A549 (cell line): ENCODE data around the gene CLEC1A. TPM values are rescaled to one million over a fixed set of nuclear protein-coding genes. Genes with fewer than 3 reads are reported as not detected.
"Not testable (repeated sequence)": the region's sequence is repeated elsewhere in the genome, so short reads cannot be mapped to it uniquely, and the experiment has no call there.

Experiments used
- ATAC-seq, 2 experiments: fragments of 200-7000 bp in 1 of 2; fragments of >200 bp in 1 of 2; cut with Nextera tagmentation in 1 of 2; cut with Tn5 transposase in 1 of 2; 3 replicates each; pipeline versions ENCODE4 v1.8.0 to v1.9.1; 2018 to 2020; ENCODE audit warnings: mild to moderate bottlenecking in 1 of 2, moderate library complexity in 1 of 2
- CTCF ChIA-PET: fragments of 300-600 bp; sonication (Branson Sonifier 250); formaldehyde crosslinking; extraction: SDS; loops from one replicate; lab custom pipeline; 2021; ENCODE audit warnings: antibody characterized with exemption, inconsistent platforms; lab: Yijun Ruan, JAX
- POLR2A ChIA-PET: fragments of 350-600 bp; formaldehyde crosslinking; extraction: SDS; loops from one replicate; lab custom pipeline; 2021; ENCODE audit warnings: antibody characterized with exemption, inconsistent platforms; lab: Yijun Ruan, JAX
- DNase-seq, 2 experiments: peaks; one replicate each; pipeline versions ENCODE4 v3.0.0 to v3.0.0-alpha.2; 2011 to 2016; ENCODE audit warnings: low read depth in 1 of 2, low spot score in 1 of 2
- FAIRE-seq: peaks from 2 replicates; lab custom pipeline; 2011; peaks lifted over from hg19 to GRCh38; lab: Jason Lieb, UNC
- H3K27ac ChIP-seq, 2 experiments: fragments of >200 bp; sonication (Bioruptor Twin); formaldehyde crosslinking; 3 replicates each; pipeline ENCODE4 v1.5.1; 2016 to 2017
- H3K4me1 ChIP-seq: fragments of >200 bp; sonication (Bioruptor Twin); formaldehyde crosslinking; 3 replicates; pipeline ENCODE4 v1.6.1; 2016
- H3K4me2 ChIP-seq: fragments of >200 bp; sonication (Bioruptor Twin); formaldehyde crosslinking; 3 replicates; pipeline ENCODE4 v1.6.1; 2016
- H3K4me3 ChIP-seq: fragments of >200 bp; sonication (Bioruptor Twin); formaldehyde crosslinking; 3 replicates; pipeline ENCODE4 v1.5.1; 2016
- H3K9me3 ChIP-seq: fragments of >200 bp; sonication (Bioruptor Twin); formaldehyde crosslinking; 3 replicates; pipeline ENCODE4 v1.6.1; 2016
- BHLHE40 ChIP-seq: IDR thresholded peaks from 2 replicates; pipeline ENCODE4 v1.6.1; 2012; ENCODE audit warnings: low read depth, low read length, inconsistent platforms
- CBX2 ChIP-seq: fragments of 200-600 bp; sonication (generic); IDR thresholded peaks from 2 replicates; pipeline ENCODE4 v1.6.1; 2016; ENCODE audit warnings: low read depth, mild to moderate bottlenecking, borderline replicate concordance
- CBX8 ChIP-seq: fragments of 200-600 bp; sonication (generic); IDR thresholded peaks from 2 replicates; pipeline ENCODE4 v1.6.1; 2016
- EHF ChIP-seq: fragments of 250-450 bp; sonication (Bioruptor Pico); IDR thresholded peaks from 2 replicates; pipeline ENCODE4 v1.5.0; 2020; ENCODE audit warnings: mild to moderate bottlenecking
- EHMT2 ChIP-seq: fragments of 200-600 bp; sonication (generic); IDR thresholded peaks from 2 replicates; pipeline ENCODE4 v1.6.1; 2016; ENCODE audit warnings: antibody characterized with exemption, low read depth, mild to moderate bottlenecking, moderate library complexity
- GATA3 ChIP-seq: IDR thresholded peaks from 2 replicates; pipeline ENCODE4 v1.6.1; 2012; ENCODE audit warnings: borderline replicate concordance
- HDAC2 ChIP-seq: fragments of 200-600 bp; sonication (generic); IDR thresholded peaks from 2 replicates; pipeline ENCODE4 v1.6.1; 2016
- HOXB5 ChIP-seq: fragments of 250-450 bp; sonication (Bioruptor Pico); IDR thresholded peaks from 2 replicates; pipeline ENCODE4 v1.5.0; 2020; ENCODE audit warnings: mild to moderate bottlenecking, moderate library complexity
- JUN ChIP-seq, 2 experiments: fragments of >200 bp; sonication (Bioruptor Twin); formaldehyde crosslinking; IDR thresholded peaks; 2 replicates in 1 of 2; 3 replicates in 1 of 2; pipeline ENCODE4 v1.6.1; 2016 to 2017
- MAZ ChIP-seq: fragments of 150-350 bp; IDR thresholded peaks from 2 replicates; pipeline ENCODE4 v1.6.1; 2014; ENCODE audit warnings: antibody characterized with exemption, low read depth, low read length, borderline replicate concordance
- MYC ChIP-seq: IDR thresholded peaks from 2 replicates; pipeline ENCODE4 v1.6.1; 2012; ENCODE audit warnings: mild to moderate bottlenecking, inconsistent platforms, low read length, improper control_type of control experiment, borderline replicate concordance
- PHF8 ChIP-seq: fragments of 200-600 bp; sonication (generic); IDR thresholded peaks from 2 replicates; pipeline ENCODE4 v1.6.1; 2016; ENCODE audit warnings: low read depth, mild to moderate bottlenecking, antibody characterized with exemption, moderate library complexity, borderline replicate concordance
- RARB ChIP-seq: fragments of 250-450 bp; sonication (Bioruptor Pico); IDR thresholded peaks from 2 replicates; pipeline ENCODE4 v1.8.0; 2021; ENCODE audit warnings: mild to moderate bottlenecking, moderate library complexity
- RNF2 ChIP-seq: fragments of 200-600 bp; sonication (generic); IDR thresholded peaks from 2 replicates; pipeline ENCODE4 v1.6.1; 2016; ENCODE audit warnings: low read depth, mild to moderate bottlenecking, antibody characterized with exemption, moderate library complexity, borderline replicate concordance
- SMC3 ChIP-seq: fragments of >200 bp; sonication (Bioruptor Twin); formaldehyde crosslinking; IDR thresholded peaks from 3 replicates; pipeline ENCODE4 v1.6.1; 2018; ENCODE audit warnings: inconsistent platforms
- SREBF2 ChIP-seq: fragments of 450-650 bp; IDR thresholded peaks from 2 replicates; pipeline ENCODE4 v1.6.1; 2014; ENCODE audit warnings: mild to moderate bottlenecking, moderate library complexity
- TFCP2L1 ChIP-seq: fragments of 250-450 bp; sonication (Bioruptor Pico); IDR thresholded peaks from 2 replicates; pipeline ENCODE4 v1.5.0; 2021; ENCODE audit warnings: mild to moderate bottlenecking
- ZC3H11A ChIP-seq: fragments of 450-650 bp; IDR thresholded peaks from 2 replicates; pipeline ENCODE4 v1.6.1; 2014; ENCODE audit warnings: antibody characterized with exemption, mild to moderate bottlenecking
- WGBS: methylation state at CpG from one replicate; pipeline ENCODE4 v1.1.6; 2017; ENCODE audit errors: missing lambda C conversion rate; 5-methylcytosine and 5-hydroxymethylcytosine counted together
- polyA plus RNA-seq, 4 experiments: library from polyadenylated mRNA; depleted of rRNA in 3 of 4; stranded (reverse); fragments of >200 nt; fragmentation: RNase III in 1 of 4; extraction: RNeasy Plus Mini Kit Qiagen cat#74134 plus additional on column Dnase treatment in 1 of 4; gene quantifications; 2 replicates in 3 of 4; 3 replicates in 1 of 4; pipeline ENCODE4 v1.2.3, GENCODE V29; 2011 to 2017
- TF ChIP-seq, protein P1 (sequence below): fragments of >200 bp; sonication (Bioruptor Twin); formaldehyde crosslinking; IDR thresholded peaks from 3 replicates; pipeline ENCODE4 v1.5.1; 2016
- TF ChIP-seq, protein P2 (sequence below): fragments of 250-450 bp; sonication (Bioruptor Pico); IDR thresholded peaks from 2 replicates; pipeline ENCODE4 v1.5.0; 2020; ENCODE audit warnings: low read depth, mild to moderate bottlenecking, moderate library complexity
- TF ChIP-seq, protein P3 (sequence below): fragments of 200-600 bp; sonication (generic); IDR thresholded peaks from 2 replicates; pipeline ENCODE4 v1.6.1; 2016; ENCODE audit warnings: antibody characterized with exemption, mild to moderate bottlenecking, moderate library complexity
- TF ChIP-seq, protein P4 (sequence below): fragments of >200 bp; sonication (Bioruptor Twin); formaldehyde crosslinking; IDR thresholded peaks from 3 replicates; pipeline ENCODE4 v1.6.1; 2016

The CLEC1A gene
- polyA plus RNA-seq, 2 of the 4 experiments (the other 2 are of a cell fraction), result 0.06 TPM; not detected in 1

DNA sequence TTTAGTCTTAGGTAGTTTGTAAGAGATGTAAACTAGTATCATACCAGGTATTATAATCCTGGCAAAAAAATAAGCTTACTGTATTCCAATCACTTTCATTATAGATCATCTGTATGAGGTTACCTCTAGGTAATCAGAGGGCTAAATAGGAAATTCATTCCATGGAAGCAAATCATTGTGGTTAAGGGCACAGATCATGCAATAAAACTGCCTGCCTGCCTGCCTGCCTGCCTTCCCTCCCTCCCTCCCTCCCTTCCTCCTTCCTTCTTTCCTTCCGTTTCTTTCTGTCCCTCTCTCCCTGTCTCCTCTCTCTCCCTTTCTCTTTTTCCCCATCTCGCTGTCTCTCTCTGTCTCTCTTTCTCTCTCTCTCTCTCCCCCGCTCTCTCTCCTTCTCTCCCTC is 71.5 kb downstream of the CLEC1A start:
- peak overlapping the region; percentile 19; the same call in 2 of the 3 replicates for H3K4me2 ChIP-seq
- POLR2A ChIA-PET, result no interaction called here
- no peak for TF ChIP-seq CBX8
- no peak for TF ChIP-seq HOXB5 (CRISPR knock-in tag)
- no peak for TF ChIP-seq HDAC2
- TF ChIP-seq, protein P1, sequence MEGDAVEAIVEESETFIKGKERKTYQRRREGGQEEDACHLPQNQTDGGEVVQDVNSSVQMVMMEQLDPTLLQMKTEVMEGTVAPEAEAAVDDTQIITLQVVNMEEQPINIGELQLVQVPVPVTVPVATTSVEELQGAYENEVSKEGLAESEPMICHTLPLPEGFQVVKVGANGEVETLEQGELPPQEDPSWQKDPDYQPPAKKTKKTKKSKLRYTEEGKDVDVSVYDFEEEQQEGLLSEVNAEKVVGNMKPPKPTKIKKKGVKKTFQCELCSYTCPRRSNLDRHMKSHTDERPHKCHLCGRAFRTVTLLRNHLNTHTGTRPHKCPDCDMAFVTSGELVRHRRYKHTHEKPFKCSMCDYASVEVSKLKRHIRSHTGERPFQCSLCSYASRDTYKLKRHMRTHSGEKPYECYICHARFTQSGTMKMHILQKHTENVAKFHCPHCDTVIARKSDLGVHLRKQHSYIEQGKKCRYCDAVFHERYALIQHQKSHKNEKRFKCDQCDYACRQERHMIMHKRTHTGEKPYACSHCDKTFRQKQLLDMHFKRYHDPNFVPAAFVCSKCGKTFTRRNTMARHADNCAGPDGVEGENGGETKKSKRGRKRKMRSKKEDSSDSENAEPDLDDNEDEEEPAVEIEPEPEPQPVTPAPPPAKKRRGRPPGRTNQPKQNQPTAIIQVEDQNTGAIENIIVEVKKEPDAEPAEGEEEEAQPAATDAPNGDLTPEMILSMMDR, result no peak
- TF ChIP-seq ZC3H11A, result no peak
- no peak for TF ChIP-seq GATA3
- no peak for TF ChIP-seq CBX2
- no peak for TF ChIP-seq EHF (CRISPR knock-in tag)
- TF ChIP-seq TFCP2L1 (CRISPR knock-in tag), result no peak
- TF ChIP-seq, protein P2, sequence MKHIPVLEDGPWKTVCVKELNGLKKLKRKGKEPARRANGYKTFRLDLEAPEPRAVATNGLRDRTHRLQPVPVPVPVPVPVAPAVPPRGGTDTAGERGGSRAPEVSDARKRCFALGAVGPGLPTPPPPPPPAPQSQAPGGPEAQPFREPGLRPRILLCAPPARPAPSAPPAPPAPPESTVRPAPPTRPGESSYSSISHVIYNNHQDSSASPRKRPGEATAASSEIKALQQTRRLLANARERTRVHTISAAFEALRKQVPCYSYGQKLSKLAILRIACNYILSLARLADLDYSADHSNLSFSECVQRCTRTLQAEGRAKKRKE (CRISPR knock-in tag), result no peak
- H3K4me1 ChIP-seq, result peaks cover 13% of the 10 kb centered on the region; the same call in 2 of the 3 replicates
- WGBS, result 66% methylated on average over 3 of the region's 3 CpGs
- ATAC-seq (no peak), FAIRE-seq (no peak), DNase-seq (no peak)
- CTCF ChIA-PET, result interaction anchor here (0.5 kb wide), 1 partner anchor 402 kb away, joined by 3 read pairs; no protein-coding TSS in a partner anchor
- H3K4me3 ChIP-seq, result no peak overlapping the region
- H3K9me3 ChIP-seq, result no peaks in the 10 kb centered on the region
- H3K27ac ChIP-seq, result no peak overlapping the region

DNA sequence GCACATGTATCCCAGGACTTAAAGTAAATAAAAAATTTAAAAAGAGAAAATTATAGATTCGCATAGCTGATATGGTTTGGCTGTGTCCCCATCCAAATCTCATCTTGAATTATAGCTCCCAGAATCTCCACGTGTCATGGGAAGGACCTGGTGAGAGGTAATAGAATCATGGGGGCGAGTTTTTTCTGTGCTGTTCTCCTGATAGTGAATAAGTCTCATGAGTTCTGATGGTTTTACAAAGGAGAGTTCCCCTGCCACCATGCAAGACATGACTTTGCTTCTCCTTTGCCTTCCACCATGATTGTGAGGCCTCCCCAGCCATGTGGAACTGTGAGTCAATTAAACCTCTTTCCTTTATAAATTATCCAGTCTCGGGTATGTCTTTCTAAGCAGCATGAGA is 72.1 kb downstream of the CLEC1A start:
- 67% methylated on average over 4 of the region's 4 CpGs for WGBS
- H3K4me2 ChIP-seq, FAIRE-seq, CTCF ChIA-PET, ATAC-seq, H3K4me3 ChIP-seq, H3K27ac ChIP-seq, H3K9me3 ChIP-seq, H3K4me1 ChIP-seq, DNase-seq, POLR2A ChIA-PET: not testable (repeated sequence)

DNA sequence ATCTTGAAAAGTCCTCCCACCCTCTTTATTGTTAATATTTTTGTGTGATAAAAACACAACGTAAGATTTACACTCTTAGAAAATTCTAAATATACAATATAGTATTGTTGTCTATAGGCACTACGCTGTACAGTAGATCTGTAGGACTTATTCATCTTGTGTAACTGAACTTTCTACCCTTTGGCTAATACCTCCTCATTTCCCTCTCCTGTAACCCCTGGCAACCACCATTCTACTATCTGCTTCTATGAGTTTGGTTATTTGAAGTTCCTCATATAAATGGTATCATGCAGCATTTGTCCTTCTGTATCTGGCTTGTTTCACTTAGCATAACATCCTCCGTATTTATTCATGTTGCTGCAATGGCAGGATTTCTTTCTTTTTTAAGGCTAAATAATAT is 73.5 kb downstream of the CLEC1A start:
- ATAC-seq, result no peak
- H3K9me3 ChIP-seq, result no peaks in the 10 kb centered on the region
- WGBS, result 84% methylated on average over 3 of the region's 3 CpGs
- peak; percentile 13 for FAIRE-seq
- ChIA-PET POLR2A (no interaction called here), CTCF (interaction anchor here (1.1 kb wide), 1 partner anchor 115 kb away, joined by 3 read pairs; no protein-coding TSS in a partner anchor)
- DNase-seq, result no peak
- H3K4me1 ChIP-seq, result no peaks in the 10 kb centered on the region
- H3K27ac ChIP-seq, result no peak overlapping the region
- no peak for TF ChIP-seq BHLHE40
- TF ChIP-seq SREBF2, result no peak
- no peak for TF ChIP-seq ZC3H11A
- TF ChIP-seq RNF2, result no peak
- TF ChIP-seq, protein P3, sequence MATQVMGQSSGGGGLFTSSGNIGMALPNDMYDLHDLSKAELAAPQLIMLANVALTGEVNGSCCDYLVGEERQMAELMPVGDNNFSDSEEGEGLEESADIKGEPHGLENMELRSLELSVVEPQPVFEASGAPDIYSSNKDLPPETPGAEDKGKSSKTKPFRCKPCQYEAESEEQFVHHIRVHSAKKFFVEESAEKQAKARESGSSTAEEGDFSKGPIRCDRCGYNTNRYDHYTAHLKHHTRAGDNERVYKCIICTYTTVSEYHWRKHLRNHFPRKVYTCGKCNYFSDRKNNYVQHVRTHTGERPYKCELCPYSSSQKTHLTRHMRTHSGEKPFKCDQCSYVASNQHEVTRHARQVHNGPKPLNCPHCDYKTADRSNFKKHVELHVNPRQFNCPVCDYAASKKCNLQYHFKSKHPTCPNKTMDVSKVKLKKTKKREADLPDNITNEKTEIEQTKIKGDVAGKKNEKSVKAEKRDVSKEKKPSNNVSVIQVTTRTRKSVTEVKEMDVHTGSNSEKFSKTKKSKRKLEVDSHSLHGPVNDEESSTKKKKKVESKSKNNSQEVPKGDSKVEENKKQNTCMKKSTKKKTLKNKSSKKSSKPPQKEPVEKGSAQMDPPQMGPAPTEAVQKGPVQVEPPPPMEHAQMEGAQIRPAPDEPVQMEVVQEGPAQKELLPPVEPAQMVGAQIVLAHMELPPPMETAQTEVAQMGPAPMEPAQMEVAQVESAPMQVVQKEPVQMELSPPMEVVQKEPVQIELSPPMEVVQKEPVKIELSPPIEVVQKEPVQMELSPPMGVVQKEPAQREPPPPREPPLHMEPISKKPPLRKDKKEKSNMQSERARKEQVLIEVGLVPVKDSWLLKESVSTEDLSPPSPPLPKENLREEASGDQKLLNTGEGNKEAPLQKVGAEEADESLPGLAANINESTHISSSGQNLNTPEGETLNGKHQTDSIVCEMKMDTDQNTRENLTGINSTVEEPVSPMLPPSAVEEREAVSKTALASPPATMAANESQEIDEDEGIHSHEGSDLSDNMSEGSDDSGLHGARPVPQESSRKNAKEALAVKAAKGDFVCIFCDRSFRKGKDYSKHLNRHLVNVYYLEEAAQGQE, result no peak
- TF ChIP-seq, protein P2 (CRISPR knock-in tag), result no peak
- TF ChIP-seq MAZ, result no peak
- no peak for TF ChIP-seq MYC
- no peak for TF ChIP-seq PHF8
- TF ChIP-seq SMC3, result no peak
- TF ChIP-seq EHMT2, result no peak
- TF ChIP-seq, protein P4, sequence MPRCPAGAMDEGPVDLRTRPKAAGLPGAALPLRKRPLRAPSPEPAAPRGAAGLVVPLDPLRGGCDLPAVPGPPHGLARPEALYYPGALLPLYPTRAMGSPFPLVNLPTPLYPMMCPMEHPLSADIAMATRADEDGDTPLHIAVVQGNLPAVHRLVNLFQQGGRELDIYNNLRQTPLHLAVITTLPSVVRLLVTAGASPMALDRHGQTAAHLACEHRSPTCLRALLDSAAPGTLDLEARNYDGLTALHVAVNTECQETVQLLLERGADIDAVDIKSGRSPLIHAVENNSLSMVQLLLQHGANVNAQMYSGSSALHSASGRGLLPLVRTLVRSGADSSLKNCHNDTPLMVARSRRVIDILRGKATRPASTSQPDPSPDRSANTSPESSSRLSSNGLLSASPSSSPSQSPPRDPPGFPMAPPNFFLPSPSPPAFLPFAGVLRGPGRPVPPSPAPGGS, result no peak
- no peak for TF ChIP-seq JUN (IDR thresholded peaks at IDR 0.05)
- TF ChIP-seq RARB (CRISPR knock-in tag), result no peak
- H3K4me2 ChIP-seq, result no peak overlapping the region
- H3K4me3 ChIP-seq, result no peak overlapping the region
